NCI-H146 (cell line): ENCODE results near the gene STX18.
"Not testable (repeated sequence)": the region's sequence is repeated elsewhere in the genome, so short reads cannot be mapped to it uniquely, and the experiment has no call there.

Experiments used
- DNase-seq: peaks from one replicate; lab custom pipeline; 2025; lab: John Stamatoyannopoulos, UW

Gene STX18

GRCh38 chr4:4437798-4438470 is 103.9 kb downstream of the STX18 start:
- no peak for DNase-seq

- no peak for DNase-seq
These were observed 105.5 kb downstream of the STX18 start for GRCh38 chr4:4436244-4436823.

- DNase-seq: no peak
These were observed 107.9 kb downstream of the STX18 start for GRCh38 chr4:4433941-4434340.

GRCh38 chr4:4432341-4433125 is 109.3 kb downstream of the STX18 start:
- DNase-seq: no peak

GRCh38 chr4:4430492-4431195 is 111.2 kb downstream of the STX18 start:
- peak; percentile 52 for DNase-seq

GRCh38 chr4:4428966-4429875 is 112.6 kb downstream of the STX18 start:
- DNase-seq: no peak

GRCh38 chr4:4427886-4428285 is 114.0 kb downstream of the STX18 start:
- DNase-seq: no peak

GRCh38 chr4:4427121-4427870 is 114.6 kb downstream of the STX18 start:
- DNase-seq: no peak

GRCh38 chr4:4426511-4427120 is 115.2 kb downstream of the STX18 start:
- DNase-seq: no peak

GRCh38 chr4:4425696-4426095 is 116.2 kb downstream of the STX18 start:
- DNase-seq: no peak

GRCh38 chr4:4425119-4425690 is 116.6 kb downstream of the STX18 start:
- no peak for DNase-seq

- DNase-seq: no peak
These were observed 117.2 kb downstream of the STX18 start for GRCh38 chr4:4424499-4425115.

- DNase-seq: no peak
These were observed 117.9 kb downstream of the STX18 start for GRCh38 chr4:4423706-4424498.

- DNase-seq: no peak
These were observed 118.9 kb downstream of the STX18 start for GRCh38 chr4:4422856-4423499.

GRCh38 chr4:4422117-4422516 is 119.7 kb downstream of the STX18 start:
- not testable (repeated sequence) for DNase-seq

GRCh38 chr4:4421356-4421755 is 120.5 kb downstream of the STX18 start:
- no peak for DNase-seq

- no peak for DNase-seq
These were observed 121.4 kb downstream of the STX18 start for GRCh38 chr4:4420421-4420820.

- DNase-seq: no peak
These were observed 122.0 kb downstream of the STX18 start for GRCh38 chr4:4419896-4420295.
